GM12801 (cell line): ENCODE measurements around the gene DNAJC8.

Experiments
- CTCF ChIP-seq: IDR thresholded peaks from one replicate; pipeline ENCODE4 v1.5.1; 2011; ENCODE audit warnings: control low read depth; ENCODE audit not compliant: insufficient read length; ENCODE audit errors: extremely low read depth

DNAJC8 gene

GRCh38 chr1:28272215-28272852 lies 39.5 kb upstream of the DNAJC8 start:
- TF ChIP-seq CTCF = no peak

- no peak for TF ChIP-seq CTCF
Observed at GRCh38 chr1:28269529-28269928, 36.7 kb upstream of the DNAJC8 start.

- no peak for TF ChIP-seq CTCF
Observed at GRCh38 chr1:28267633-28268032, 34.8 kb upstream of the DNAJC8 start.

- no peak for TF ChIP-seq CTCF
Observed at GRCh38 chr1:28266920-28267322, 34.1 kb upstream of the DNAJC8 start.

- no peak for TF ChIP-seq CTCF
Observed at GRCh38 chr1:28265577-28265976, 32.7 kb upstream of the DNAJC8 start.

GRCh38 chr1:28264897-28265296 lies 32.1 kb upstream of the DNAJC8 start:
- TF ChIP-seq CTCF = no peak

GRCh38 chr1:28260803-28261174 lies 28.0 kb upstream of the DNAJC8 start:
- no peak for TF ChIP-seq CTCF
